MM.1S (cell line): ENCODE measurements around the gene PEA15.

Source experiments
- DNase-seq: peaks from one replicate; pipeline ENCODE4 v3.0.0-alpha.2; 2015
- H2AFZ ChIP-seq: fragments of 300-600 bp; sonication (generic); 2 replicates; pipeline ENCODE4 v1.6.0; 2016; ENCODE audit warnings: antibody characterized with exemption, low read length
- H3F3A ChIP-seq: fragments of 300-600 bp; sonication (generic); 2 replicates; pipeline ENCODE4 v1.6.1; 2016; ENCODE audit warnings: mild to moderate bottlenecking, antibody characterized with exemption, low read length, moderate library complexity, mixed read lengths; ENCODE audit not compliant: insufficient read depth
- H3K27ac ChIP-seq: fragments of 300-600 bp; sonication (generic); 2 replicates; pipeline ENCODE4 v1.5.1; 2016; ENCODE audit warnings: mild to moderate bottlenecking, low read length
- H3K27me3 ChIP-seq: fragments of 300-600 bp; sonication (generic); replicated peaks from 2 replicates; pipeline ENCODE4 v1.6.0; 2016; ENCODE audit warnings: low read length; ENCODE audit not compliant: insufficient read depth
- H3K36me3 ChIP-seq: fragments of 300-600 bp; sonication (generic); replicated peaks from 2 replicates; pipeline ENCODE4 v1.6.1; 2016; ENCODE audit warnings: mild to moderate bottlenecking, low read length, mixed read lengths; ENCODE audit not compliant: insufficient read depth
- H3K4me1 ChIP-seq: fragments of 300-600 bp; sonication (generic); 2 replicates; pipeline ENCODE4 v1.6.1; 2016; ENCODE audit warnings: low read length, mixed read lengths
- H3K4me2 ChIP-seq: fragments of 300-600 bp; sonication (generic); 2 replicates; pipeline ENCODE4 v1.6.0; 2016; ENCODE audit warnings: low read depth, low read length
- H3K4me3 ChIP-seq: fragments of 300-600 bp; sonication (generic); 2 replicates; pipeline ENCODE4 v1.5.1; 2016; ENCODE audit warnings: low read length, mixed read lengths
- H3K79me2 ChIP-seq: fragments of 300-600 bp; sonication (generic); 2 replicates; pipeline ENCODE4 v1.6.1; 2016; ENCODE audit warnings: mixed run types, low read length, mixed read lengths
- H3K9ac ChIP-seq: fragments of 300-600 bp; sonication (generic); 2 replicates; pipeline ENCODE4 v1.6.1; 2016; ENCODE audit warnings: low read length, mixed read lengths
- H3K9me2 ChIP-seq: fragments of 300-600 bp; sonication (generic); replicated peaks from 2 replicates; pipeline ENCODE4 v1.6.1; 2016; ENCODE audit warnings: mild to moderate bottlenecking, low read length, mixed read lengths; ENCODE audit not compliant: insufficient read depth
- H3K9me3 ChIP-seq: fragments of 300-600 bp; sonication (generic); replicated peaks from 2 replicates; pipeline ENCODE4 v1.6.1; 2016; ENCODE audit warnings: mild to moderate bottlenecking, low read length, mixed read lengths; ENCODE audit not compliant: insufficient read depth
- H4K20me1 ChIP-seq: fragments of 300-600 bp; sonication (generic); 2 replicates; pipeline ENCODE4 v1.6.1; 2016; ENCODE audit warnings: mild to moderate bottlenecking, low read length, moderate library complexity, mixed read lengths; ENCODE audit not compliant: insufficient read depth
- CTCF ChIP-seq: fragments of 300-600 bp; sonication (generic); IDR thresholded peaks from 2 replicates; pipeline ENCODE4 v1.5.1; 2016; ENCODE audit warnings: antibody characterized with exemption, low read length, mixed read lengths
- EZH2 ChIP-seq: fragments of 300-600 bp; sonication (generic); optimal IDR thresholded peaks from 2 replicates; pipeline ENCODE3; 2017; ENCODE audit warnings: low read depth, mild to moderate bottlenecking, antibody characterized with exemption, low read length, mixed read lengths
- EZH2phosphoT487 ChIP-seq: fragments of 300-600 bp; sonication (generic); IDR thresholded peaks from 2 replicates; pipeline ENCODE4 v1.6.1; 2018; ENCODE audit warnings: antibody characterized with exemption, low read length

PEA15 gene

DNA sequence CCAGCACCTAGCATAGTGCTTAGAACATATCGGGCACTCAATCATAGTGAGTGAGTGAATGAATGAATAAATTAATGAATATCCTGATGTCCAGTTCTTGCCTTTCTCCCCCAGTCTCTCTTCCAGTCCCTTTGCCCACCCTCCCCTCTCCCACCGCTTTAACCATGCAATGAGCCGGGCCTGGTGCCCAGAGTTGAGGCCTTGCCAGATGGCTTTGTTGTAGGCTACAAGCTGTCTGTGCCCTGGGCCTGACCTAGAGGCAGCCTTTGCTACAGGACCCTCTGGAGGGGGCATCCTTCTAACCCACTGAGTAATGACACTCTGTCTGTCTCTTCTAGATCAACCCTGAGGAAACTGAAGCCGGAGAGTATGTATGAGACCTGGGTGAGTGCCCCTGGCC, 8.0 kb upstream of the PEA15 start:
- Histone ChIP-seq H3K9me3 (no peaks in the 10 kb centered on the region), H3K9ac (no peak overlapping the region), H3K27ac (no peak overlapping the region), H3K4me2 (no peak overlapping the region), H3K4me1 (peaks cover 7% of the 10 kb centered on the region; the same call in 1 of the 2 replicates), H4K20me1 (no peaks in the 10 kb centered on the region), H3K27me3 (no peaks in the 10 kb centered on the region), H2AFZ (no peak overlapping the region), H3K9me2 (no peaks in the 10 kb centered on the region), H3K4me3 (no peak overlapping the region), H3K36me3 (no peaks in the 10 kb centered on the region), H3K79me2 (no peaks in the 10 kb centered on the region), H3F3A (no peaks in the 10 kb centered on the region)
- no peak for DNase-seq
- TF ChIP-seq EZH2phosphoT487 (no peak), CTCF (no peak), EZH2 (no peak)

GRCh38 chr1:160200786-160201185, 4.4 kb upstream of the PEA15 start:
- peaks cover 16% of the 10 kb centered on the region for H3F3A ChIP-seq
- no peaks in the 10 kb centered on the region for H3K36me3 ChIP-seq
- H3K4me3 ChIP-seq, result no peak overlapping the region
- peaks cover 5% of the 10 kb centered on the region for H3K79me2 ChIP-seq
- H3K4me2 ChIP-seq, result no peak overlapping the region
- H3K9me3 ChIP-seq, result no peaks in the 10 kb centered on the region
- peaks cover 18% of the 10 kb centered on the region for H3K4me1 ChIP-seq
- no peaks in the 10 kb centered on the region for H3K9me2 ChIP-seq
- no peaks in the 10 kb centered on the region for H3K27me3 ChIP-seq
- no peak overlapping the region for H3K9ac ChIP-seq
- TF ChIP-seq EZH2phosphoT487, result no peak
- no peak for TF ChIP-seq CTCF
- TF ChIP-seq EZH2, result no peak
- H3K27ac ChIP-seq, result no peak overlapping the region
- H2AFZ ChIP-seq, result no peak overlapping the region
- H4K20me1 ChIP-seq, result no peaks in the 10 kb centered on the region
- no peak for DNase-seq

DNA sequence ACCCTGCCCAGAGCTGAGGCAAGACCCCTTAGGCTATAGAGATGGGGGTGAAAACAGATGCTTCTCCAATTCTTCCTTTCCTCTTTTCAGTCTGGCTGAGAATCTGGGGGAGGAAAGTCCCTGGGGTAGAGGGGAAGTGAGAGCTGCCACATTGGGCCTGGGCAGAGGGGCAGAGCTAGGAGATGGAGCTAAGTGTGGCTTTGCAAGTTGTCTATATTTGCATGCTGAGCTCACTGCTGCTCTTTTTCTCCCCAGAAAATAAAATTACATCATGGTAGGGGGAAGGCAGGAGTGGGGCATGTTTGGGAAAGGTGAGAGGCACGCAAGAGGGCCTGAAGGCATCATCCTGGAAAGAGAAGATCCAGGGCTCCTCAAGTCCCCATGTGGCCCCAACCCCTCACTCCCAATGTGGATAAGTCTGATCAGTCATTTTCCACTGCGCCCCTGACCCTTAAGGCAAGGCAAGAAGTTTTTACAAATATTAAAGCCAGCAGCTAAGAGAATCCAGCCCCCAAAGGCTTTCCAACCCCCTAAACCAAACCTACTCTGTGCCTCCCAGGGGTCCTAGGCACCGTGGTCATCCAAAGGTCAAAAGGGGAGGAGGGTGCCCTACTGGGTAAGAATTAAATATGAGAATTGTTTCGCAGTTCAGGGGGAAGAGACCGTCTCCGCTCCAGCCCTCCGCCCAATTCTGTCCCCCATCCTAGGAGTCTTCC, 500 bp upstream of the PEA15 start:
- H3F3A ChIP-seq, result peaks cover 30% of the 10 kb centered on the region
- peak overlapping the region; percentile 55 for H3K9ac ChIP-seq
- H3K4me2 ChIP-seq, result peak overlapping the region; percentile 80
- H2AFZ ChIP-seq, result peak overlapping the region; percentile 81
- H3K27ac ChIP-seq, result peak overlapping the region; percentile 86
- peak; percentile 68 for DNase-seq
- peak overlapping the region; percentile 48 for H3K4me3 ChIP-seq
- H3K9me3 ChIP-seq, result no peaks in the 10 kb centered on the region
- no peaks in the 10 kb centered on the region for H4K20me1 ChIP-seq
- peaks cover 43% of the 10 kb centered on the region for H3K79me2 ChIP-seq
- no peaks in the 10 kb centered on the region for H3K36me3 ChIP-seq
- H3K4me1 ChIP-seq, result peaks cover 24% of the 10 kb centered on the region
- H3K27me3 ChIP-seq, result no peaks in the 10 kb centered on the region
- no peak for TF ChIP-seq EZH2phosphoT487
- no peak for TF ChIP-seq CTCF
- no peak for TF ChIP-seq EZH2
- H3K9me2 ChIP-seq, result no peaks in the 10 kb centered on the region
